Spinal cord (tissue), 10 donors: ENCODE measurements around the gene SORBS1. TPM values are rescaled to one million over a fixed set of nuclear protein-coding genes. Genes with fewer than 3 reads are reported as not detected.

Experiments
- DNase-seq, 6 donors: peaks; one replicate each; pipeline versions ENCODE4 v3.0.0 to v3.0.0-alpha.2; 2013 to 2015; ENCODE audit warnings: low spot score in 6 of 6, low read depth in 4 of 6
- H3K27ac ChIP-seq: one replicate; pipeline ENCODE4 v1.5.1; 2013; ENCODE audit warnings: low read depth, low read length, control low read depth
- H3K27me3 ChIP-seq: one replicate; pipeline ENCODE4 v1.6.1; 2013; ENCODE audit warnings: low read length; ENCODE audit not compliant: control insufficient read depth, insufficient read depth
- H3K36me3 ChIP-seq: one replicate; pipeline ENCODE4 v1.6.1; 2013; ENCODE audit warnings: low read length; ENCODE audit not compliant: control insufficient read depth, insufficient read depth
- H3K4me1 ChIP-seq: one replicate; pipeline ENCODE4 v1.6.1; 2013; ENCODE audit warnings: low read length; ENCODE audit not compliant: control insufficient read depth, insufficient read depth
- H3K4me3 ChIP-seq: one replicate; pipeline ENCODE4 v1.5.1; 2013; ENCODE audit warnings: low read depth, low read length, control low read depth
- H3K9me3 ChIP-seq: one replicate; pipeline ENCODE4 v1.6.1; 2013; ENCODE audit warnings: low read length; ENCODE audit not compliant: control insufficient read depth, insufficient read depth
- WGBS: methylation state at CpG from one replicate; pipeline ENCODE4 v1.1.5; 2013; ENCODE audit warnings: missing lambda C conversion rate; ENCODE audit not compliant: insufficient coverage; 5-methylcytosine and 5-hydroxymethylcytosine counted together
- polyA plus RNA-seq, 2 donors: library from polyadenylated mRNA; unstranded; fragments of 120-200 nt; gene quantifications; one replicate each; pipeline ENCODE4 v1.2.1, GENCODE V29; 2013; ENCODE audit not compliant: insufficient read length in 2 of 2
- total RNA-seq, 2 donors: library from RNA; depleted of rRNA in 1 of 2; stranded (reverse); fragments of 120-200 nt in 1 of 2; fragments of >200 nt in 1 of 2; gene quantifications; one replicate each; pipeline versions ENCODE4 v1.2.3 to v1.2.4, GENCODE V29; 2013 to 2014
- donor health status: healthy.

Gene SORBS1
- total and polyA plus RNA-seq, 4 donors: 95.1 to 129 (median 100.0) TPM

GRCh38 chr10:95395947-95396449 lies 165.2 kb downstream of the SORBS1 start:
- H3K27ac ChIP-seq: no peak overlapping the region
- peaks cover 11% of the 10 kb centered on the region for H3K4me1 ChIP-seq
- WGBS: 66% methylated on average over 10 of the region's 10 CpGs

GRCh38 chr10:95394161-95394880 lies 166.8 kb downstream of the SORBS1 start:
- no peak overlapping the region for H3K27ac ChIP-seq
- peaks cover 24% of the 10 kb centered on the region for H3K36me3 ChIP-seq
- WGBS: no CpG with 5 or more reads among the region's 6 CpGs
- H3K4me3 ChIP-seq: no peak overlapping the region
- H3K9me3 ChIP-seq: no peaks in the 10 kb centered on the region
- peaks cover 27% of the 10 kb centered on the region for H3K4me1 ChIP-seq
- H3K27me3 ChIP-seq: no peaks in the 10 kb centered on the region
- DNase-seq: no peak

More at GRCh38 chr10:95395947-95396449, 165.2 kb downstream of the SORBS1 start:
- Histone ChIP-seq H3K27me3 (no peaks in the 10 kb centered on the region), H3K36me3 (peaks cover 26% of the 10 kb centered on the region), H3K4me3 (no peak overlapping the region), H3K9me3 (no peaks in the 10 kb centered on the region)
- DNase-seq: peak in 2 of 6 donors; percentile 31 to 40

- H3K4me1 ChIP-seq: peaks cover 36% of the 10 kb centered on the region
- peak overlapping the region; percentile 4 for H3K27ac ChIP-seq
- DNase-seq: peak in 1 of 6 donors; percentile 56
- H3K27me3 ChIP-seq: no peaks in the 10 kb centered on the region
- peaks cover 13% of the 10 kb centered on the region for H3K36me3 ChIP-seq
- no peaks in the 10 kb centered on the region for H3K9me3 ChIP-seq
- no peak overlapping the region for H3K4me3 ChIP-seq
- WGBS: 71% methylated on average over 5 of the region's 7 CpGs
Observed at GRCh38 chr10:95392681-95393164, 168.4 kb downstream of the SORBS1 start.

GRCh38 chr10:95392217-95392584 lies 169.0 kb downstream of the SORBS1 start:
- Histone ChIP-seq H3K27me3 (no peaks in the 10 kb centered on the region), H3K9me3 (no peaks in the 10 kb centered on the region), H3K27ac (peak overlapping the region; percentile 35), H3K4me1 (peaks cover 38% of the 10 kb centered on the region), H3K36me3 (peaks cover 13% of the 10 kb centered on the region), H3K4me3 (no peak overlapping the region)
- DNase-seq: no peak
- no CpG with 5 or more reads among the region's 3 CpGs for WGBS

- peak overlapping the region; percentile 35 for H3K27ac ChIP-seq
- H3K4me1 ChIP-seq: peaks cover 38% of the 10 kb centered on the region
- H3K9me3 ChIP-seq: no peaks in the 10 kb centered on the region
- no peaks in the 10 kb centered on the region for H3K27me3 ChIP-seq
- 13% methylated on average over 3 of the region's 4 CpGs for WGBS
- peak in 2 of 6 donors; percentile 65 to 70 for DNase-seq
- H3K4me3 ChIP-seq: no peak overlapping the region
- peaks cover 11% of the 10 kb centered on the region for H3K36me3 ChIP-seq
Observed at GRCh38 chr10:95391581-95392216, 169.5 kb downstream of the SORBS1 start.

- Histone ChIP-seq H3K4me1 (peaks cover 37% of the 10 kb centered on the region), H3K27ac (peak overlapping the region; percentile 37), H3K27me3 (no peaks in the 10 kb centered on the region), H3K9me3 (no peaks in the 10 kb centered on the region), H3K36me3 (peaks cover 11% of the 10 kb centered on the region), H3K4me3 (no peak overlapping the region)
- no peak for DNase-seq
- WGBS: no CpG with 5 or more reads among the region's 1 CpG
Observed at GRCh38 chr10:95391164-95391563, 170.0 kb downstream of the SORBS1 start.

- H3K27ac ChIP-seq: peak overlapping the region; percentile 75
Observed at GRCh38 chr10:95389982-95390381, 171.2 kb downstream of the SORBS1 start.

GRCh38 chr10:95389176-95389575 lies 172.0 kb downstream of the SORBS1 start:
- H3K9me3 ChIP-seq: no peaks in the 10 kb centered on the region
- no peak overlapping the region for H3K4me3 ChIP-seq
- H3K36me3 ChIP-seq: peaks cover 11% of the 10 kb centered on the region
- peak overlapping the region; percentile 75 for H3K27ac ChIP-seq
- WGBS: 27% methylated on average over 1 of the region's 2 CpGs
- H3K4me1 ChIP-seq: peaks cover 34% of the 10 kb centered on the region
- no peak for DNase-seq
- no peaks in the 10 kb centered on the region for H3K27me3 ChIP-seq

More at GRCh38 chr10:95389982-95390381, 171.2 kb downstream of the SORBS1 start:
- WGBS: 96% methylated on average over 3 of the region's 4 CpGs
- H3K27me3 ChIP-seq: no peaks in the 10 kb centered on the region
- H3K4me1 ChIP-seq: peaks cover 34% of the 10 kb centered on the region
- no peak for DNase-seq
- H3K4me3 ChIP-seq: no peak overlapping the region
- H3K9me3 ChIP-seq: no peaks in the 10 kb centered on the region
- peaks cover 7% of the 10 kb centered on the region for H3K36me3 ChIP-seq

- 0% methylated on average over 1 of the region's 1 CpG for WGBS
- Histone ChIP-seq H3K27ac (peak overlapping the region; percentile 75), H3K27me3 (no peaks in the 10 kb centered on the region), H3K36me3 (peaks cover 12% of the 10 kb centered on the region), H3K4me1 (peaks cover 34% of the 10 kb centered on the region), H3K9me3 (no peaks in the 10 kb centered on the region), H3K4me3 (no peak overlapping the region)
- DNase-seq: peak in 4 of 6 donors; percentile 38 to 89 (median 62)
Observed at GRCh38 chr10:95388539-95388938, 172.6 kb downstream of the SORBS1 start.
